ENCODE data around the gene MS4A18. TPM values are rescaled to one million over a fixed set of nuclear protein-coding genes. Genes with fewer than 3 reads are reported as not detected.

MS4A18 gene
- total and polyA plus RNA-seq, 10 of the 15 experiments (the other 5 are each of a cell fraction or from before 2014, with no cell fraction given) = not detected

DNA sequence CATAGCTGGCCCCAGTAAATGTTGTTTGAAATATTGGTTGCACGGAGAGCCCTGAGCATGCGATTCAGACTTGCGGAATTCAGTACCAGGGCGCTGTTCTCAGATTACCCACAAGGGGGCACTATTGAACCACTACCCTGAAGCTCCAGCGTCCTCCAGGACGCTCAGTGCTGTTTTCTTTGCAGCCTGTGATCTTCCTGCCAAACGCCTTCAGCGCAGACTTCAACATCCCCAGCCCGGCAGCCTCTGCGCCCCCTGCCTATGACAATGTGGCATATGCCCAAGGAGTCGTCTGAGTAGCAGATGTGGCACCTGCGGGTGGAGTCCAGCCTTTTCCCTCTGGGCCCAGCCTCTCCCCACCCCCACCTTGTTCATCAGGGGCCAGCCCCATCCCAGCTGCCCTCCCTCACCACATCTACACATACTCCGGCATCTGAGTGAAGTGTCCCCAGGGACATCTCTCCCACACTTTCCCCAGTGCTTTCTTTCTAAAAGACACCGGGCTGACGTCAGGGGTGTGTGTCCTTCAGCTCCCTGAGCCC, 51.0 kb downstream of the MS4A18 start (continued):
- TF ChIP-seq HDAC6 (IDR thresholded peaks at IDR 0.05; ENCODE audit: unreplicated experiment) (no peak), JUNB (IDR thresholded peaks at IDR 0.05) (no peak), BACH1 (IDR thresholded peaks at IDR 0.05; ENCODE audit: borderline replicate concordance) (no peak), CHD1 (IDR thresholded peaks at IDR 0.05; ENCODE audit: low read depth, low read length) (no peak), MXI1 (IDR thresholded peaks at IDR 0.05; ENCODE audit: low read depth, low read length) (0 out of 2 replicates have a peak, but pooled peaks have one; percentile 15), NFXL1 (IDR thresholded peaks at IDR 0.05; ENCODE audit: borderline replicate concordance) (no peak), BMI1 (IDR thresholded peaks at IDR 0.05; ENCODE audit: borderline replicate concordance) (no peak), POU2F2 (IDR thresholded peaks at IDR 0.05; ENCODE audit: borderline replicate concordance, low read depth, low read length) (0 out of 3 replicates have a peak, but pooled peaks have one; percentile 37), SMC3 (IDR thresholded peaks at IDR 0.05; ENCODE audit: borderline replicate concordance, low read length) (peak; percentile 84), MTA2 (IDR thresholded peaks at IDR 0.05; ENCODE audit: low read depth) (0 out of 2 replicates have a peak, but pooled peaks have one; percentile 34), RELB (IDR thresholded peaks at IDR 0.05; ENCODE audit: low read depth) (no peak), RELA (IDR thresholded peaks at IDR 0.05; ENCODE audit: borderline replicate concordance, partially characterized antibody) (peak; percentile 13), CREB1 (IDR thresholded peaks at IDR 0.05; ENCODE audit: low read depth) (0 out of 2 replicates have a peak, but pooled peaks have one; percentile 15), RB1 (IDR thresholded peaks at IDR 0.05; ENCODE audit: borderline replicate concordance) (no peak), SREBF1 (IDR thresholded peaks at IDR 0.05; ENCODE audit: low read length) (no peak)
- TF ChIP-seq, protein P1, sequence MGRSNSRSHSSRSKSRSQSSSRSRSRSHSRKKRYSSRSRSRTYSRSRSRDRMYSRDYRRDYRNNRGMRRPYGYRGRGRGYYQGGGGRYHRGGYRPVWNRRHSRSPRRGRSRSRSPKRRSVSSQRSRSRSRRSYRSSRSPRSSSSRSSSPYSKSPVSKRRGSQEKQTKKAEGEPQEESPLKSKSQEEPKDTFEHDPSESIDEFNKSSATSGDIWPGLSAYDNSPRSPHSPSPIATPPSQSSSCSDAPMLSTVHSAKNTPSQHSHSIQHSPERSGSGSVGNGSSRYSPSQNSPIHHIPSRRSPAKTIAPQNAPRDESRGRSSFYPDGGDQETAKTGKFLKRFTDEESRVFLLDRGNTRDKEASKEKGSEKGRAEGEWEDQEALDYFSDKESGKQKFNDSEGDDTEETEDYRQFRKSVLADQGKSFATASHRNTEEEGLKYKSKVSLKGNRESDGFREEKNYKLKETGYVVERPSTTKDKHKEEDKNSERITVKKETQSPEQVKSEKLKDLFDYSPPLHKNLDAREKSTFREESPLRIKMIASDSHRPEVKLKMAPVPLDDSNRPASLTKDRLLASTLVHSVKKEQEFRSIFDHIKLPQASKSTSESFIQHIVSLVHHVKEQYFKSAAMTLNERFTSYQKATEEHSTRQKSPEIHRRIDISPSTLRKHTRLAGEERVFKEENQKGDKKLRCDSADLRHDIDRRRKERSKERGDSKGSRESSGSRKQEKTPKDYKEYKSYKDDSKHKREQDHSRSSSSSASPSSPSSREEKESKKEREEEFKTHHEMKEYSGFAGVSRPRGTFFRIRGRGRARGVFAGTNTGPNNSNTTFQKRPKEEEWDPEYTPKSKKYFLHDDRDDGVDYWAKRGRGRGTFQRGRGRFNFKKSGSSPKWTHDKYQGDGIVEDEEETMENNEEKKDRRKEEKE (IDR thresholded peaks at IDR 0.05) = no peak
- TF ChIP-seq, protein P2, sequence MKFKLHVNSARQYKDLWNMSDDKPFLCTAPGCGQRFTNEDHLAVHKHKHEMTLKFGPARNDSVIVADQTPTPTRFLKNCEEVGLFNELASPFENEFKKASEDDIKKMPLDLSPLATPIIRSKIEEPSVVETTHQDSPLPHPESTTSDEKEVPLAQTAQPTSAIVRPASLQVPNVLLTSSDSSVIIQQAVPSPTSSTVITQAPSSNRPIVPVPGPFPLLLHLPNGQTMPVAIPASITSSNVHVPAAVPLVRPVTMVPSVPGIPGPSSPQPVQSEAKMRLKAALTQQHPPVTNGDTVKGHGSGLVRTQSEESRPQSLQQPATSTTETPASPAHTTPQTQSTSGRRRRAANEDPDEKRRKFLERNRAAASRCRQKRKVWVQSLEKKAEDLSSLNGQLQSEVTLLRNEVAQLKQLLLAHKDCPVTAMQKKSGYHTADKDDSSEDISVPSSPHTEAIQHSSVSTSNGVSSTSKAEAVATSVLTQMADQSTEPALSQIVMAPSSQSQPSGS (IDR thresholded peaks at IDR 0.05; ENCODE audit: low read length) = no peak
